C4-2B (cell line): ENCODE data around the gene DSC3.

Experiments used
- H3K27ac ChIP-seq: fragments of 450-650 bp; 2 replicates; pipeline ENCODE4 v1.5.1; 2017
- CTCF ChIP-seq: fragments of 450-650 bp; conservative IDR thresholded peaks from 2 replicates; pipeline ENCODE4 v1.5.1; 2017; ENCODE audit warnings: mild to moderate bottlenecking
- ZFX ChIP-seq: fragments of 450-650 bp; IDR thresholded peaks from 2 replicates; pipeline ENCODE4 v1.6.1; 2017

DSC3 gene

GRCh38 chr18:31042406-31043181 lies at the start of gene DSC3:
TSS of gene DSC3 (minus strand) at chr18:31042742. CDS start at chr18:31042660, 82 bp downstream.
- no peak within 1 kb of the TSS for H3K27ac ChIP-seq
- TF ChIP-seq ZFX (no peak), CTCF (no peak)

- TF ChIP-seq CTCF, result no peak
- no peak for TF ChIP-seq ZFX
- no peak overlapping the region for H3K27ac ChIP-seq
Measured at GRCh38 chr18:31091350-31091749, 48.8 kb upstream of the DSC3 start.

- no peak overlapping the region for H3K27ac ChIP-seq
- TF ChIP-seq CTCF (no peak), ZFX (no peak)
Measured at GRCh38 chr18:31088532-31088931, 46.0 kb upstream of the DSC3 start.

- H3K27ac ChIP-seq, result no peak overlapping the region
- TF ChIP-seq CTCF (no peak), ZFX (no peak)
Measured at GRCh38 chr18:31079973-31080372, 37.4 kb upstream of the DSC3 start.

- TF ChIP-seq ZFX, result no peak
- TF ChIP-seq CTCF, result no peak
- no peak overlapping the region for H3K27ac ChIP-seq
Measured at GRCh38 chr18:31077878-31078277, 35.3 kb upstream of the DSC3 start.

GRCh38 chr18:31072175-31072574 lies 29.6 kb upstream of the DSC3 start:
- H3K27ac ChIP-seq, result no peak overlapping the region
- no peak for TF ChIP-seq ZFX
- TF ChIP-seq CTCF, result no peak

- no peak overlapping the region for H3K27ac ChIP-seq
- TF ChIP-seq ZFX, result no peak
- no peak for TF ChIP-seq CTCF
Measured at GRCh38 chr18:31070206-31070605, 27.7 kb upstream of the DSC3 start.
